Epithelial cell of proximal tubule (primary cell): ENCODE results near the gene MRGPRE. TPM values are rescaled to one million over a fixed set of nuclear protein-coding genes. Genes with fewer than 3 reads are reported as not detected.
"Not testable (repeated sequence)": the region's sequence is repeated elsewhere in the genome, so short reads cannot be mapped to it uniquely, and the experiment has no call there.

Source experiments
- DNase-seq: peaks from one replicate; pipeline ENCODE4 v3.0.0-alpha.2; 2011; ENCODE audit warnings: low read depth
- H3K4me3 ChIP-seq: 2 replicates; pipeline ENCODE4 v1.5.1; 2011; ENCODE audit warnings: low read depth, mild to moderate bottlenecking, low read length
- total RNA-seq: library from RNA; depleted of rRNA; stranded (reverse); fragments of >200 nt; gene quantifications from 2 replicates; pipeline ENCODE4 v1.2.3, GENCODE V29; 2015
- TF ChIP-seq, protein P1 (sequence below): conservative IDR thresholded peaks from 2 replicates; pipeline ENCODE4 v1.5.1; 2012; ENCODE audit warnings: low read depth, mild to moderate bottlenecking, low read length

The MRGPRE gene, protein sequence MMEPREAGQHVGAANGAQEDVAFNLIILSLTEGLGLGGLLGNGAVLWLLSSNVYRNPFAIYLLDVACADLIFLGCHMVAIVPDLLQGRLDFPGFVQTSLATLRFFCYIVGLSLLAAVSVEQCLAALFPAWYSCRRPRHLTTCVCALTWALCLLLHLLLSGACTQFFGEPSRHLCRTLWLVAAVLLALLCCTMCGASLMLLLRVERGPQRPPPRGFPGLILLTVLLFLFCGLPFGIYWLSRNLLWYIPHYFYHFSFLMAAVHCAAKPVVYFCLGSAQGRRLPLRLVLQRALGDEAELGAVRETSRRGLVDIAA
- not detected in 2 replicates for total RNA-seq

DNA sequence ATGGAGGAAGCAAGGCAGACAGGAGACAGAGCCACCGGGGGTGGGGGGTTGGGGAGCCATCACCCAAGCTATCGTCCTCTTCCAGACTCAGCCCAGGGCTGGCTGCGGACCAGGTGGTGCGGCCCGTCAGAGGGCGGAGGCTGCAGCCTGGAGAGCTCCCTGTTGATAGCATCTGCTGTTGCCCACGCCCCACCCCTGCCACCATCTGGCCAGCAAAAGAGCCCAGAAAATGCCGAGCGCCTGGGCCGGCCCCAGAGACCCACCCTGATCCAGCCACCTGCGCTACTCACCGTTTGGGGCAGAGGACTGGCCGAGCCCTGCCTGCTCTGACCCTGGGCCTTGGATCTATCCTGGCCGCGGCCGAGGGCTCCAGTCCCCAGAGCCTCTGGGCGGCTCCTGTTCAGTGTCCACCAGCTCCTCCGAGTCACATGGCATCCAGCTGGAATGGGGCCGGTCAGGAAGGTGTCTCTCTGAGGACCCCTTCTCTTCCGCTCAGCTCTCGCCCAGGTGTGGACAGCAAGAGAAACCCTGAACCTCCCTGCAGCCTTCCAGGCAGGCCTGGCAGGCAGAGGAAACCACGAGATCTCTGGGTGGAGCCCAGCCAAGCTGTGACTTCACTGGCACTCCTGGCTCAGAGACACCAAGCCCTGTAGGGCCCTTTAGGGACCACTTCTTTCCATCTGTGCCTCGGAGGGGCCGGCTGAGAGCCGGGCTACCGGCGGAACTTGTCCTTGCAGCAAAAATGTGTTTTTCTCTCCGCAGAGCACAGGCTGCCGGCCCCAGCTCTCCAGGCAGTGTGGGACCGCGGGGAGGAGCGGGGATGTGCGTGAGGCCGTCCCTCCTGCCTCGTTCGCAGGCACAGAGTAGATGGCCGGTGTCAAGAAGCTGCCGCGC is at the start of gene MRGPRE:
Gene MRGPRE, minus strand, starts transcription at position 567 of the 894 bp plus-strand sequence. CDS start 3,618 bp downstream, outside the sequence.
- H3K4me3 ChIP-seq = no peak within 1 kb of the TSS
- TF ChIP-seq, protein P1, sequence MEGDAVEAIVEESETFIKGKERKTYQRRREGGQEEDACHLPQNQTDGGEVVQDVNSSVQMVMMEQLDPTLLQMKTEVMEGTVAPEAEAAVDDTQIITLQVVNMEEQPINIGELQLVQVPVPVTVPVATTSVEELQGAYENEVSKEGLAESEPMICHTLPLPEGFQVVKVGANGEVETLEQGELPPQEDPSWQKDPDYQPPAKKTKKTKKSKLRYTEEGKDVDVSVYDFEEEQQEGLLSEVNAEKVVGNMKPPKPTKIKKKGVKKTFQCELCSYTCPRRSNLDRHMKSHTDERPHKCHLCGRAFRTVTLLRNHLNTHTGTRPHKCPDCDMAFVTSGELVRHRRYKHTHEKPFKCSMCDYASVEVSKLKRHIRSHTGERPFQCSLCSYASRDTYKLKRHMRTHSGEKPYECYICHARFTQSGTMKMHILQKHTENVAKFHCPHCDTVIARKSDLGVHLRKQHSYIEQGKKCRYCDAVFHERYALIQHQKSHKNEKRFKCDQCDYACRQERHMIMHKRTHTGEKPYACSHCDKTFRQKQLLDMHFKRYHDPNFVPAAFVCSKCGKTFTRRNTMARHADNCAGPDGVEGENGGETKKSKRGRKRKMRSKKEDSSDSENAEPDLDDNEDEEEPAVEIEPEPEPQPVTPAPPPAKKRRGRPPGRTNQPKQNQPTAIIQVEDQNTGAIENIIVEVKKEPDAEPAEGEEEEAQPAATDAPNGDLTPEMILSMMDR = no peak
- DNase-seq = no peak

DNA sequence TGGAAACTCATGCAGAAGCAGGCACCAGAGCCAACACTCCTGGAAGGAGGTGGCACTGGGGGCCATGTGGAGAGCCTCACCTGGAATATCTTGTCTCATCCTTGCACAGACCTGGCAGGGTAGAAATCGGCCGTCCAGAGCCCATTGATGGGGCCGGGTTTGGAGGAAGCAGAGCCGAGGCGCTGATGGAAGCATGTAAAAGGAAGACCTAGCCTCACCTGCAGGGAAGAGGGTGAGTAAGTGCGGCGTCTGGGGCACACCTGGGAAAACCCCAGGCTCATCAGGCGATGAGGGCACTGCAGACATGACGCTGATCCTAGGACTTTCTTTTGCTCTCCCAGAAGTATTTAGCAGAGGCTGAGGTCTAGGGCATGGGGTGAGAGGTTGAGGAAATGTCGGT is 48.9 kb upstream of the MRGPRE start:
- DNase-seq, H3K4me3 ChIP-seq: not testable (repeated sequence)

DNA sequence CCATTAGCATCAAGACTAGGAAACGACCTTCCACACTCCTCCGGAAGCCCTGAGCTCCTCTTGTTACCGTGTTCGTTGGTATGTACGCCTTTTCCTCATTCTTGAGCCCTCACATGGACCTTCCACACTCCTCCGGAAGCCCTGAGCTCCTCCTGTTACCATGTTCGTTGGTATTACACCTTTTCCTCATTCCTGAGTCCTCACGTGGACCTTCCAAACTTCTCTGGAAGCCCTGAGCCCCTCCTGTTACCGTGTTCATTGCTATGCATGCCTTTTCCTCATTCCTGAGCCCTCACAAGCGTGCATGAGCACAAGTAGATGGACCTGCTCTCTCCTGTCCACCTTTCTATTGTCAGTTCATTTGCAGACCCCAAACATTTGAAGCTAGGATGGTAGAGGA is 48.4 kb upstream of the MRGPRE start:
- not testable (repeated sequence) for H3K4me3 ChIP-seq, DNase-seq

DNA sequence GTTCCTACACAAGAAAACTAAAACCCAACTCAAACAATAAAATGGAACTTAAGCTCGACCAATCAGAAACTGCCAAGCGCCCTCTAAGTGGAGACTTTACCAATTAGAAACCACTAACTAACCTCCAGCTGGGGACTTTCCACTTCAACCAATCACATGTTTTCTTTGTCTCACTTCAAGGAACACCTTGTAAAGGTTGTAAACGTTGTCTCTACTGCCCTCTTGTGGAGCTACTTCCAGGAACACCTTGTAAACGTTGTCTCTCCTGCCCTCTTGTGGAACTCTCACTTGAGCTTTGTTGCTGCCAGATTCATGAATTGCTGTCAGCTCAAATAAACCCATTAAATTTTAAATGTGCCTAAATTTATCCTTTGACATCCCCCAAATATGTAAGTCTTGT is 46.7 kb upstream of the MRGPRE start:
- H3K4me3 ChIP-seq, DNase-seq: not testable (repeated sequence)

DNA sequence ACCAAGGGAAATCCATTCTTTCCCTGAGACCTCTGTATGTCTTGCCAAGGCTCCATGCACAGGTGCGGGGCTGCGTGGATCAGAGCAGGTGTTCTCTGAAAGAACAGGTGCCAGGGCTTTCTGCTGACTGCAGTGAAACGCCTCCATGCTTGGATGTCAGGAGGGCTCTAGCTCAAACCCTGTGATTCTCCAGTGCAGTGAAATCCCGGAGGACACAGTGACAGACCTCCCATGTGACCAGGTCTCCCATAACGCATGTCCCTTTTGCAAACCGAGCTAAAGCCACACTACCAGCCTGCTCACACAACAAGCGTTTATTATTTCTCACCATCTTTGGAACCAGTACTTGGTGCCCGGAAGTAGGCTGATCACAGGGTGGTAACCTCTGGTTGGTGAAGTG is 41.4 kb upstream of the MRGPRE start:
- not testable (repeated sequence) for H3K4me3 ChIP-seq, DNase-seq

DNA sequence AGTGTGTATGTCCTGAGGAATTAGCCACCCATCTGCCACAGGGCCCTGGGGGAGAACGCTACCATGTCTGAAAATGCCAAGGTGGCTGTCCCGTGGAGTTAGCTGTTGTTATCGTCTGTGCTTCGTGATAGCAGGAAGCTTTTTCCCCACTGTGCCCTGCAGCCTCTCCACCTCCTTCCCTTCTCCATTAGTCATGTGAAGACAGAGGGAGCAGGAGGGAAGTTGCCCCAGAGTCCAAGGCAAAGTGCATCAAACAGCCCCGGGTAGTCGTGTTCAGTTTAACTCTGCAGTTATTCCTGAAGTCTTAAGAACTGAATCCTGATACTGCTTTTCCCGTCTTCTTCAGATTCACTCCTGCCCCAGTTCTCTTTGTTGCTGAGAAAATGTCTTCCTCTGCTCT is 30.3 kb upstream of the MRGPRE start:
- H3K4me3 ChIP-seq, DNase-seq: not testable (repeated sequence)

DNA sequence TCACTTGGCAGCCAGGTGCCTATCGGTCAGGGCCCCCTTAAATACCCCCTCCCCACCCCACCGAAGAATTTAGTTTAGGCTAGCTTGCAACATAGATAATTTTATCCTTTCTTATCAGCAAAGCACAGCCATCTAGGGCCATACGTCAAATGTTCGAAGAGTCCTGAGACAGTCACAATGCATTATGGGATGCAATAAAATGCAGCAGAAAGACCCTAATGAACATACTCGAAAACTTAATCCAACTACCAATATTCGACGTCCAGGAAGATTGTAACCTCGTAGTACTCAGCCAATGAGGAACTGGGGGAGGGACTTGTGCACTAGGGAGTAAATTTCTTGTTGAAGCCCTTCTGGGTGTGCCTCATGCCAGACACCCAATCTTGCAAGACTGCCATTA is 29.6 kb upstream of the MRGPRE start:
- DNase-seq, H3K4me3 ChIP-seq: not testable (repeated sequence)

DNA sequence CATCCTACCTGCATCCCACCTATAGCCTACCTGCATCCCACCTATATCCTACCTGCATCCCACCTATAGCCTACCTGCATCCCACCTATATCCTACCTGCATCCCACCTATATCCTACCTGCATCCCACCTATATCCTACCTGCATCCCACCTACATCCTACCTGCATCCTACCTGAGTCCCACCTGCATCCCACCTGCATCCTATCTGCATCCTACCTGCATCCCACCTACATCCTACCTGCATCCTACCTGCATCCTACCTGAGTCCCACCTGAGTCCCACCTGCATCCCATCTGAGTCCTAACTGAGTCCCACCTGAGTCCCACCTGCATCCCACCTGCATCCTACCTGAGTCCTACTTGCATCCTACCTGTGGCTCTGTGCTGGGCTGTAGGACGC is 25.3 kb upstream of the MRGPRE start:
- H3K4me3 ChIP-seq, DNase-seq: not testable (repeated sequence)

DNA sequence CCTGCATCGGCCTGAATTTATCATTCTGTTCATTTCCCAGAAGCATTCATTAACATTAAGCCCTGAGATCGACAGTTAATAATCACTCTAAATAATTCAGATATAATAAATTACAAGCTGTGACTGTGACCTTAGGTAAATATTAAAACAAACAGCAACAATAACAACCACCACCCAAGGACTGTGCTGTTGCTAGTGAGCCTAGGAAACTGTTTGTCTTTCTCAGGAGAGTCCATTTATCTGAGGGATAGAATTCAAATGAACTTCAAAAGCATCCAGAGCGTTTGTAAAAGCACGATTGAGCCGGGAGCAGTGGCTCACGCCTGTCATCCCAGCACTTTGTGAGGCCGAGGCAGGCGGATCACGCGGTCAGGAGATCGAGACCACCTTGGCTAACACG is 23.0 kb upstream of the MRGPRE start:
- DNase-seq = not testable (repeated sequence)

DNA sequence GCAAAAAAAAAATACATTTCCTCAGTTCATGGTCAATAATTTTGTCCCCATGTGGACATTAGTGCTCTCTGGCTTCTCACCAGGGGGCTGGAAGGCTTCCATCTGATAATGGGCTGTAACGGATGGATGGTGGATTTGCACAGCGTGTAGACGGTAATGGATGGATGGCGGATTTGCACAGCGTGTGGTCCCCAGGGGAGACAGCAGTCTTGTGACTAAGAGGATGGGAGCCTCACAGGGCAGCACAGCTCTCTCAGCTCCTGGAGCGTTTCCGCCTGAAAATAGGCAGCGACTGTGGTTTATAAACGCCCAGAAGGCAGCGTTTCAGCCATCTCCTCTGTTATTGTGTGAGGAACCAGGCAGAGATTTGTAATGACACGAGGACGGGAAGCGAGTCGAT is 22.6 kb upstream of the MRGPRE start:
- H3K4me3 ChIP-seq, DNase-seq: not testable (repeated sequence)

More for the DNA sequence above, 23.0 kb upstream of the MRGPRE start:
- H3K4me3 ChIP-seq = not testable (repeated sequence)

DNA sequence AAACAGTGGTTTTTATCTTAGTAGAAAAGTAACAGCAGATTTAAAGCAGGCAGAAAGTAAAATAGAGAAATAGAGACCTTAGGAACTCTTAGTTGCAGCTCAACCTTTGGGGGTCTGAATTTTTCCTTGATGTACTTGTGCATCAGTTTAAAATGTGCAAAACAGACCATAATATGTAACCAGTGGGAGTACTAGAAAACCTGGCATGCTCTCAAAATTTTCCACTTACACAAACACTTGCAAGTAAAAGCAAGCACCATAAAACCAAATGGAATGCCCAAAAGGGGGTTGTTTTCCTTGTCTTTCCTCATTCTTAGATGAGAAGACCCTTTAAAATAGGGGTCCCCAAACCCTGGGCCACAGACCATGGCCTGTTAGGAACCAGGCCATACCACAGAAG is 12.9 kb upstream of the MRGPRE start:
- H3K4me3 ChIP-seq = no peak overlapping the region
- TF ChIP-seq, protein P1 = no peak
- no peak for DNase-seq

DNA sequence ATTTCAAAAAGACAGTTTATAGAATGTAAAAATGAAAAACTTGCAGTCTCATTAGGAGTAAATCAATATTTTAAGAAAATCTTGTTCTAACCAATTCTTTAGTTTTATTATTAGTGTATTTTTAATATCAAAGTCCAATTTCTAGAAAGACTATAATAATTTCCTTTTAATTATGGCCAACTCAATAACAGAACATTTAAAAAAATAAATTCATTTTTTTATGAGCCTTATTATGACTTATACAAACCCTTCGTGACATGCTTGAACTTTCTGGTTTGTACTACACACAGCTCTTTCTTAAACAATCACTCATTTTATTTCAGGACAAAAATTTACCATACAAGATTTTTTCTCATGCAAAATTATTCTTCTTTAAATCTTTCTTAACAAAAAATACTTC is 11.7 kb upstream of the MRGPRE start:
- no peak for DNase-seq

More for the DNA sequence above, 11.7 kb upstream of the MRGPRE start:
- H3K4me3 ChIP-seq = no peak overlapping the region
- TF ChIP-seq, protein P1 = no peak
